Measurements from ENCODE around the gene SMAD6. TPM values are rescaled to one million over a fixed set of nuclear protein-coding genes. Genes with fewer than 3 reads are reported as not detected.
"Not testable (repeated sequence)": the region's sequence is repeated elsewhere in the genome, so short reads cannot be mapped to it uniquely, and the experiment has no call there.

SMAD6 gene
- total RNA-seq, 1 donor = 1.9 TPM

GRCh38 chr15:66746231-66746605 lies 44.2 kb downstream of the SMAD6 start:
- Histone ChIP-seq H3K4me1 (ENCODE audit: insufficient read depth, low read length) (no peaks in the 10 kb centered on the region), H3K27me3 (ENCODE audit: insufficient read depth, low read length) (no peaks in the 10 kb centered on the region), H3K9me3 (ENCODE audit: low read depth, low read length) (no peaks in the 10 kb centered on the region), H3K4me3 (ENCODE audit: low read length) (no peak overlapping the region)

GRCh38 chr15:66747223-66747622 lies 45.2 kb downstream of the SMAD6 start:
- Histone ChIP-seq H3K9me3 (ENCODE audit: low read depth, low read length) (no peaks in the 10 kb centered on the region), H3K27me3 (ENCODE audit: insufficient read depth, low read length) (no peaks in the 10 kb centered on the region), H3K4me1 (ENCODE audit: insufficient read depth, low read length) (no peaks in the 10 kb centered on the region), H3K4me3 (ENCODE audit: low read length) (no peak overlapping the region)

- Histone ChIP-seq H3K9me3 (ENCODE audit: low read depth, low read length) (no peaks in the 10 kb centered on the region), H3K4me1 (ENCODE audit: insufficient read depth, low read length) (no peaks in the 10 kb centered on the region), H3K27me3 (ENCODE audit: insufficient read depth, low read length) (no peaks in the 10 kb centered on the region), H3K4me3 (ENCODE audit: low read length) (no peak overlapping the region)
Observed at GRCh38 chr15:66747886-66748707, 46.1 kb downstream of the SMAD6 start.

GRCh38 chr15:66748708-66749035 lies 46.6 kb downstream of the SMAD6 start:
- no peaks in the 10 kb centered on the region for H3K27me3 ChIP-seq (ENCODE audit: insufficient read depth, low read length)
- H3K4me1 ChIP-seq (ENCODE audit: insufficient read depth, low read length) = no peaks in the 10 kb centered on the region
- no peak overlapping the region for H3K4me3 ChIP-seq (ENCODE audit: low read length)
- no peaks in the 10 kb centered on the region for H3K9me3 ChIP-seq (ENCODE audit: low read depth, low read length)

- Histone ChIP-seq H3K9me3 (ENCODE audit: low read depth, low read length) (no peaks in the 10 kb centered on the region), H3K4me3 (ENCODE audit: low read length) (no peak overlapping the region), H3K4me1 (ENCODE audit: insufficient read depth, low read length) (no peaks in the 10 kb centered on the region), H3K27me3 (ENCODE audit: insufficient read depth, low read length) (no peaks in the 10 kb centered on the region)
Observed at GRCh38 chr15:66749841-66750575, 48.0 kb downstream of the SMAD6 start.

GRCh38 chr15:66750609-66751008 lies 48.6 kb downstream of the SMAD6 start:
- H3K4me1 ChIP-seq (ENCODE audit: insufficient read depth, low read length) = no peaks in the 10 kb centered on the region
- no peaks in the 10 kb centered on the region for H3K9me3 ChIP-seq (ENCODE audit: low read depth, low read length)
- H3K4me3 ChIP-seq (ENCODE audit: low read length) = no peak overlapping the region
- H3K27me3 ChIP-seq (ENCODE audit: insufficient read depth, low read length) = no peaks in the 10 kb centered on the region

GRCh38 chr15:66751579-66751978 lies 49.5 kb downstream of the SMAD6 start:
- Histone ChIP-seq H3K27me3 (ENCODE audit: insufficient read depth, low read length) (no peaks in the 10 kb centered on the region), H3K4me1 (ENCODE audit: insufficient read depth, low read length) (no peaks in the 10 kb centered on the region), H3K9me3 (ENCODE audit: low read depth, low read length) (no peaks in the 10 kb centered on the region), H3K4me3 (ENCODE audit: low read length) (no peak overlapping the region)

- Histone ChIP-seq H3K4me1 (ENCODE audit: insufficient read depth, low read length) (no peaks in the 10 kb centered on the region), H3K4me3 (ENCODE audit: low read length) (no peak overlapping the region), H3K9me3 (ENCODE audit: low read depth, low read length) (no peaks in the 10 kb centered on the region), H3K27me3 (ENCODE audit: insufficient read depth, low read length) (no peaks in the 10 kb centered on the region)
Observed at GRCh38 chr15:66752078-66752477, 50.0 kb downstream of the SMAD6 start.

GRCh38 chr15:66753687-66754377 lies 51.8 kb downstream of the SMAD6 start:
- no peaks in the 10 kb centered on the region for H3K4me1 ChIP-seq (ENCODE audit: insufficient read depth, low read length)
- H3K27me3 ChIP-seq (ENCODE audit: insufficient read depth, low read length) = no peaks in the 10 kb centered on the region
- H3K9me3 ChIP-seq (ENCODE audit: low read depth, low read length) = no peaks in the 10 kb centered on the region
- no peak overlapping the region for H3K4me3 ChIP-seq (ENCODE audit: low read length)

- H3K9me3 ChIP-seq (ENCODE audit: low read depth, low read length) = no peaks in the 10 kb centered on the region
- H3K4me1 ChIP-seq (ENCODE audit: insufficient read depth, low read length) = no peaks in the 10 kb centered on the region
- no peak overlapping the region for H3K4me3 ChIP-seq (ENCODE audit: low read length)
- no peaks in the 10 kb centered on the region for H3K27me3 ChIP-seq (ENCODE audit: insufficient read depth, low read length)
Observed at GRCh38 chr15:66754789-66755188, 52.8 kb downstream of the SMAD6 start.

- Histone ChIP-seq H3K27me3 (ENCODE audit: insufficient read depth, low read length) (no peaks in the 10 kb centered on the region), H3K9me3 (ENCODE audit: low read depth, low read length) (no peaks in the 10 kb centered on the region), H3K4me1 (ENCODE audit: insufficient read depth, low read length) (no peaks in the 10 kb centered on the region), H3K4me3 (ENCODE audit: low read length) (no peak overlapping the region)
Observed at GRCh38 chr15:66755298-66756068, 53.4 kb downstream of the SMAD6 start.

- Histone ChIP-seq H3K9me3 (ENCODE audit: low read depth, low read length) (no peaks in the 10 kb centered on the region), H3K27me3 (ENCODE audit: insufficient read depth, low read length) (no peaks in the 10 kb centered on the region), H3K4me3 (ENCODE audit: low read length) (no peak overlapping the region), H3K4me1 (ENCODE audit: insufficient read depth, low read length) (no peaks in the 10 kb centered on the region)
Observed at GRCh38 chr15:66756295-66756694, 54.3 kb downstream of the SMAD6 start.

- Histone ChIP-seq H3K4me3 (ENCODE audit: low read length) (no peak overlapping the region), H3K4me1 (ENCODE audit: insufficient read depth, low read length) (no peaks in the 10 kb centered on the region), H3K9me3 (ENCODE audit: low read depth, low read length) (no peaks in the 10 kb centered on the region), H3K27me3 (ENCODE audit: insufficient read depth, low read length) (peaks cover 4% of the 10 kb centered on the region)
Observed at GRCh38 chr15:66757030-66757429, 55.0 kb downstream of the SMAD6 start.

GRCh38 chr15:66757521-66757920 lies 55.5 kb downstream of the SMAD6 start:
- H3K27me3 ChIP-seq (ENCODE audit: insufficient read depth, low read length) = peaks cover 7% of the 10 kb centered on the region

GRCh38 chr15:66758217-66758616 lies 56.2 kb downstream of the SMAD6 start:
- H3K9me3 ChIP-seq (ENCODE audit: low read depth, low read length); H3K4me1 ChIP-seq (ENCODE audit: insufficient read depth, low read length); H3K4me3 ChIP-seq (ENCODE audit: low read length): not testable (repeated sequence)
- peaks cover 14% of the 10 kb centered on the region for H3K27me3 ChIP-seq (ENCODE audit: insufficient read depth, low read length)

More at GRCh38 chr15:66757521-66757920, 55.5 kb downstream of the SMAD6 start:
- Histone ChIP-seq H3K4me1 (ENCODE audit: insufficient read depth, low read length) (no peaks in the 10 kb centered on the region), H3K4me3 (ENCODE audit: low read length) (no peak overlapping the region), H3K9me3 (ENCODE audit: low read depth, low read length) (no peaks in the 10 kb centered on the region)
